Measurements from ENCODE around the gene HYI.

DNA sequence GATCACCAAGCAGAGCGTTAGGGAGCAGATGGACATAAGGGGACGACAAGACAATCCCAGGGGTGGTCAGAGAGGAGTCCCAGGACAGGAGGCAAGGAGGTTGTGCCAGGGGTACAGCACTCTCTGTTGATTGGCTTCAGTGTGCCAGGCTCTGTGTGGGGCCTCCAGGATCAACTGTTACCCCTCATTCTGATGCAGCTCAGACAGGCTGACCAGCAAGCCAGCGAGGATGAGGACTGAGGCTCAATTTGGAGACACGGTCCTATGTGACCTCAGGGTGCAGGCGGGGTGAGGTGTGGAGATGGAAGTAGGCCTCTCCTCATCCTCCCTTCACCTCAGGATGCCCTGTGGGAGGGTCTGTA is 4.0 kb downstream of the HYI start:
- TF ChIP-seq POLR2A (IDR thresholded peaks at IDR 0.05; ENCODE audit: low read length) (no peak), GATA1 (IDR thresholded peaks at IDR 0.05; ENCODE audit: low read depth, low read length) (no peak)
